Peyer's patch (tissue), 4 donors: ENCODE data around the gene CCDC190. TPM values are rescaled to one million over a fixed set of nuclear protein-coding genes. Genes with fewer than 3 reads are reported as not detected.
"Not testable (repeated sequence)": the region's sequence is repeated elsewhere in the genome, so short reads cannot be mapped to it uniquely, and the experiment has no call there.

ENCODE experiments used
- DNase-seq, 3 donors: peaks; one replicate each; pipeline ENCODE4 v3.0.0-alpha.2; 2017 to 2019
- H3K27ac ChIP-seq, 4 donors: fragments of 200-600 bp; sonication (generic); one replicate each; pipeline ENCODE4 v1.5.1; 2016 to 2019
- H3K27me3 ChIP-seq, 2 donors: fragments of 200-600 bp; sonication (generic); one replicate each; pipeline ENCODE4 v1.5.1; 2019
- H3K36me3 ChIP-seq, 3 donors: fragments of 200-600 bp; sonication (generic); one replicate each; pipeline ENCODE4 v1.5.1; 2016 to 2019
- H3K4me1 ChIP-seq, 4 donors: fragments of 200-600 bp; sonication (generic); one replicate each; pipeline ENCODE4 v1.5.1; 2016 to 2019
- H3K4me3 ChIP-seq, 4 donors: fragments of 200-600 bp; sonication (generic); 1 replicate in 3 of 4; 2 replicates in 1 of 4; pipeline ENCODE4 v1.5.1; 2016 to 2019; ENCODE audit warnings: mild to moderate bottlenecking in 1 of 4
- H3K9me3 ChIP-seq, 4 donors: fragments of 200-600 bp; sonication (generic); one replicate each; pipeline ENCODE4 v1.5.1; 2016 to 2019; ENCODE audit warnings: mild to moderate bottlenecking in 1 of 4
- CTCF ChIP-seq, 6 experiments: fragments of 450-650 bp in 4 of 6; fragments of 200-600 bp in 2 of 6; sonication (generic) in 1 of 6; IDR thresholded peaks; one replicate each; pipeline ENCODE4 v1.5.1; 2017 to 2019; ENCODE audit warnings: antibody characterized with exemption in 6 of 6, mild to moderate bottlenecking in 3 of 6, moderate library complexity in 1 of 6
- POLR2A ChIP-seq, 2 donors: fragments of 450-650 bp; IDR thresholded peaks; one replicate each; pipeline ENCODE4 v1.5.1; 2017; ENCODE audit warnings: antibody characterized with exemption in 2 of 2, mild to moderate bottlenecking in 2 of 2, moderate library complexity in 2 of 2
- total RNA-seq, 4 donors: library from RNA; depleted of rRNA; stranded (reverse); fragments of >200 nt; gene quantifications; one replicate each; pipeline ENCODE4 v1.1.0, GENCODE V29; 2016

CCDC190 gene
- total RNA-seq, 4 donors from 2014 or later = not detected

- no peaks in the 10 kb centered on the region for H3K36me3 ChIP-seq
- H3K4me1 ChIP-seq = peaks cover 0 to 8% (median 2%) of the 10 kb centered on the region in 4 donors
- no peak for DNase-seq
These were observed 37.0 kb downstream of the CCDC190 start for GRCh38 chr1:162823771-162824525.

GRCh38 chr1:162823231-162823630, 37.7 kb downstream of the CCDC190 start:
- TF ChIP-seq CTCF (IDR thresholded peaks at IDR 0.05) = no peak
- no peak for TF ChIP-seq POLR2A (IDR thresholded peaks at IDR 0.05)
- no peak for DNase-seq
- Histone ChIP-seq H3K4me1 (peaks cover 0 to 8% (median 2%) of the 10 kb centered on the region in 4 donors), H3K27ac (no peak overlapping the region), H3K9me3 (no peaks in the 10 kb centered on the region), H3K4me3 (no peak overlapping the region), H3K27me3 (no peaks in the 10 kb centered on the region), H3K36me3 (no peaks in the 10 kb centered on the region)

More at GRCh38 chr1:162823771-162824525, 37.0 kb downstream of the CCDC190 start:
- Histone ChIP-seq H3K27me3 (no peaks in the 10 kb centered on the region), H3K4me3 (no peak overlapping the region), H3K9me3 (no peaks in the 10 kb centered on the region), H3K27ac (no peak overlapping the region)
- no peak for TF ChIP-seq CTCF (IDR thresholded peaks at IDR 0.05)
- TF ChIP-seq POLR2A (IDR thresholded peaks at IDR 0.05) = no peak

- peak in 1 of 3 donors; percentile 49 for DNase-seq
- no peaks in the 10 kb centered on the region for H3K9me3 ChIP-seq
- H3K4me3 ChIP-seq = peak overlapping the region in 3 of 4 donors; percentile 1 to 44 (median 41)
- no peak overlapping the region for H3K27ac ChIP-seq
- no peaks in the 10 kb centered on the region for H3K27me3 ChIP-seq
- no peaks in the 10 kb centered on the region for H3K36me3 ChIP-seq
- no peak for TF ChIP-seq POLR2A (IDR thresholded peaks at IDR 0.05)
- TF ChIP-seq CTCF (IDR thresholded peaks at IDR 0.05) = no peak
- peaks cover 0 to 8% (median 2%) of the 10 kb centered on the region in 4 donors for H3K4me1 ChIP-seq
These were observed 38.4 kb downstream of the CCDC190 start for GRCh38 chr1:162822391-162823200.

- DNase-seq, H3K27me3 ChIP-seq, H3K27ac ChIP-seq, H3K4me1 ChIP-seq, H3K4me3 ChIP-seq, H3K36me3 ChIP-seq, H3K9me3 ChIP-seq: not testable (repeated sequence)
These were observed 42.3 kb downstream of the CCDC190 start for GRCh38 chr1:162818666-162819065.

- not testable (repeated sequence) for H3K9me3 ChIP-seq, H3K4me1 ChIP-seq, H3K27ac ChIP-seq, H3K4me3 ChIP-seq, H3K27me3 ChIP-seq, H3K36me3 ChIP-seq, DNase-seq
These were observed 42.8 kb downstream of the CCDC190 start for GRCh38 chr1:162818136-162818535.

- not testable (repeated sequence) for DNase-seq
These were observed 48.6 kb downstream of the CCDC190 start for GRCh38 chr1:162812357-162812756.

GRCh38 chr1:162807503-162807902, 53.5 kb downstream of the CCDC190 start:
- not testable (repeated sequence) for H3K9me3 ChIP-seq, H3K4me3 ChIP-seq, H3K27me3 ChIP-seq, H3K4me1 ChIP-seq, DNase-seq, H3K27ac ChIP-seq
- H3K36me3 ChIP-seq = peaks cover 0 to 38% (median 0%) of the 10 kb centered on the region in 3 donors

More at GRCh38 chr1:162812357-162812756, 48.6 kb downstream of the CCDC190 start:
- not testable (repeated sequence) for H3K4me1 ChIP-seq, H3K4me3 ChIP-seq, H3K9me3 ChIP-seq, H3K27ac ChIP-seq, H3K36me3 ChIP-seq, H3K27me3 ChIP-seq

Other genes with a start within 250 kb of the CCDC190 start
- gene DDR2, start 228.7 kb downstream of the CCDC190 start, total RNA-seq = 100 to 1,000 TPM in 1 of 4 donors, 10 to 100 TPM in 3; 14.9 to 112 (median 37.2) TPM
- gene HSD17B7, start 70.5 kb downstream of the CCDC190 start, total RNA-seq = 10 to 100 TPM; 24.0 to 56.9 (median 36.0) TPM
- 1 to 10 TPM in 1 of 4 donors, under 1 TPM in 1, not detected in 2; 0.47 to 1.1 TPM for gene RGS4, start 208.2 kb upstream of the CCDC190 start, total RNA-seq